Caco-2 (cell line): ENCODE data around the gene OS9. TPM values are rescaled to one million over a fixed set of nuclear protein-coding genes. Genes with fewer than 3 reads are reported as not detected.
"Not testable (repeated sequence)": the region's sequence is repeated elsewhere in the genome, so short reads cannot be mapped to it uniquely, and the experiment has no call there.

Experiments used
- Bru-seq: library from RNA; stranded (reverse); fragments of 400-500 nt; gene quantifications from one replicate; lab custom pipeline; 2021; lab: Mats Ljungman, UMichigan
- BruChase-seq, 2 experiments: library from RNA; stranded (reverse); fragments of 400-500 nt; gene quantifications; one replicate each; lab custom pipeline; 2021; lab: Mats Ljungman, UMichigan
- BruUV-seq: library from RNA; stranded (reverse); fragments of 400-500 nt; replicated peaks from 2 replicates; lab custom pipeline; 2021; lab: Mats Ljungman, UMichigan
- CTCF ChIA-PET: fragments of 300-600 bp; sonication (Branson Sonifier 250); formaldehyde crosslinking; loops from one replicate; lab custom pipeline; 2022; ENCODE audit warnings: antibody characterized with exemption; lab: Charles Lee
- POLR2A ChIA-PET: fragments of 300-600 bp; sonication (Branson Sonifier 250); formaldehyde crosslinking; loops from one replicate; lab custom pipeline; 2022; ENCODE audit warnings: antibody characterized with exemption; lab: Charles Lee
- DNase-seq, 2 experiments: peaks; one replicate each; pipeline versions ENCODE4 v3.0.0 to v3.0.0-alpha.2; 2020 to 2022
- H3K27me3 ChIP-seq: replicated peaks from 2 replicates; pipeline ENCODE4 v1.6.0; 2011; ENCODE audit warnings: low read length; ENCODE audit not compliant: control insufficient read depth, insufficient read depth
- H3K36me3 ChIP-seq: 2 replicates; pipeline ENCODE4 v1.5.1; 2011; ENCODE audit warnings: low read length; ENCODE audit not compliant: control insufficient read depth, insufficient read depth
- H3K4me1 ChIP-seq: fragments of 250-450 bp; sonication (Bioruptor Pico); 2 replicates; pipeline ENCODE4 v1.5.1; 2020; ENCODE audit warnings: mild to moderate bottlenecking
- H3K4me3 ChIP-seq: 2 replicates; pipeline ENCODE4 v1.5.1; 2011; ENCODE audit warnings: low read depth, mild to moderate bottlenecking, control low read depth, low read length
- H3K9me3 ChIP-seq: fragments of 250-450 bp; sonication (Bioruptor Pico); 2 replicates; pipeline ENCODE4 v1.5.1; 2020; ENCODE audit warnings: mild to moderate bottlenecking, moderate library complexity
- H3K27ac Mint-ChIP-seq: one replicate; pipeline ENCODE4 v1.8.0; 2022; ENCODE audit warnings: mixed read lengths; ENCODE audit not compliant: unreplicated experiment
- H3K27me3 Mint-ChIP-seq: one replicate; pipeline ENCODE4 v1.8.0; 2022; ENCODE audit warnings: mixed read lengths; ENCODE audit not compliant: insufficient read depth, unreplicated experiment
- H3K36me3 Mint-ChIP-seq: one replicate; pipeline ENCODE4 v1.8.0; 2022; ENCODE audit warnings: mild to moderate bottlenecking, mixed read lengths; ENCODE audit not compliant: insufficient read depth, unreplicated experiment
- H3K4me1 Mint-ChIP-seq: one replicate; pipeline ENCODE4 v1.8.0; 2022; ENCODE audit warnings: low read depth, mixed read lengths; ENCODE audit not compliant: unreplicated experiment
- H3K4me3 Mint-ChIP-seq: one replicate; pipeline ENCODE4 v1.8.0; 2022; ENCODE audit warnings: mild to moderate bottlenecking, moderate library complexity, mixed read lengths; ENCODE audit not compliant: unreplicated experiment
- H3K9me3 Mint-ChIP-seq: one replicate; pipeline ENCODE4 v1.8.0; 2022; ENCODE audit warnings: mixed read lengths; ENCODE audit not compliant: unreplicated experiment
- intact Hi-C: fragments of 100-400 bp; cut with micrococcal nuclease; formaldehyde crosslinking; loops from one replicate; pipeline ENCODE4 v1.10.0; 2022; ENCODE audit not compliant: unreplicated experiment
- long read RNA-seq: library from polyadenylated mRNA; stranded (forward); transcript quantifications from one replicate; pipeline ENCODE4 v2.0.0, GENCODE V29; 2022
- total RNA-seq: library from RNA; stranded (reverse); gene quantifications from 2 replicates; pipeline ENCODE4 v1.2.3, GENCODE V29; 2022
- TF ChIP-seq, protein P1 (sequence below), 2 experiments: fragments of 200-600 bp in 1 of 2; IDR thresholded peaks; 1 replicate in 1 of 2; 2 replicates in 1 of 2; pipeline versions ENCODE4 v1.5.1 to v1.8.0; 2011 to 2022; ENCODE audit warnings: antibody characterized with exemption in 1 of 2, control low read depth in 1 of 2, inconsistent platforms in 1 of 2, low read depth in 1 of 2, low read length in 1 of 2, mild to moderate bottlenecking in 1 of 2, moderate library complexity in 1 of 2; ENCODE audit not compliant: insufficient read depth in 1 of 2, severe bottlenecking in 1 of 2, unreplicated experiment in 1 of 2

OS9 gene, protein sequence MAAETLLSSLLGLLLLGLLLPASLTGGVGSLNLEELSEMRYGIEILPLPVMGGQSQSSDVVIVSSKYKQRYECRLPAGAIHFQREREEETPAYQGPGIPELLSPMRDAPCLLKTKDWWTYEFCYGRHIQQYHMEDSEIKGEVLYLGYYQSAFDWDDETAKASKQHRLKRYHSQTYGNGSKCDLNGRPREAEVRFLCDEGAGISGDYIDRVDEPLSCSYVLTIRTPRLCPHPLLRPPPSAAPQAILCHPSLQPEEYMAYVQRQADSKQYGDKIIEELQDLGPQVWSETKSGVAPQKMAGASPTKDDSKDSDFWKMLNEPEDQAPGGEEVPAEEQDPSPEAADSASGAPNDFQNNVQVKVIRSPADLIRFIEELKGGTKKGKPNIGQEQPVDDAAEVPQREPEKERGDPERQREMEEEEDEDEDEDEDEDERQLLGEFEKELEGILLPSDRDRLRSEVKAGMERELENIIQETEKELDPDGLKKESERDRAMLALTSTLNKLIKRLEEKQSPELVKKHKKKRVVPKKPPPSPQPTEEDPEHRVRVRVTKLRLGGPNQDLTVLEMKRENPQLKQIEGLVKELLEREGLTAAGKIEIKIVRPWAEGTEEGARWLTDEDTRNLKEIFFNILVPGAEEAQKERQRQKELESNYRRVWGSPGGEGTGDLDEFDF
- 169 and 182 TPM in 2 replicates for total RNA-seq
- Bru-seq, nascent RNA, result percentile 70 among the genes with signal in this experiment
- BruChase-seq, experiment 1, labeled RNA remaining after a 2-hour chase, result percentile 74 among the genes with signal in this experiment
- BruChase-seq, experiment 2, labeled RNA remaining after a 6-hour chase, result percentile 85 among the genes with signal in this experiment
- long read RNA-seq, transcript OS9-201 (14 exons, 2,505 nt), result minor isoform, 38 of 492 reads
- long read RNA-seq, transcript OS9-202 (15 exons, 2,691 nt), result minor isoform, 122 of 492 reads
- long read RNA-seq, transcript OS9-203 (14 exons, 2,457 nt), result minor isoform, 38 of 492 reads
- long read RNA-seq, transcript OS9-220 (14 exons, 2,135 nt), result major isoform, 127 of 492 reads
- long read RNA-seq, partial matches to known transcripts, result 33 of 492 reads
- long read RNA-seq, other reads (novel, unspliced or antisense), result 107 of 492 reads

DNA sequence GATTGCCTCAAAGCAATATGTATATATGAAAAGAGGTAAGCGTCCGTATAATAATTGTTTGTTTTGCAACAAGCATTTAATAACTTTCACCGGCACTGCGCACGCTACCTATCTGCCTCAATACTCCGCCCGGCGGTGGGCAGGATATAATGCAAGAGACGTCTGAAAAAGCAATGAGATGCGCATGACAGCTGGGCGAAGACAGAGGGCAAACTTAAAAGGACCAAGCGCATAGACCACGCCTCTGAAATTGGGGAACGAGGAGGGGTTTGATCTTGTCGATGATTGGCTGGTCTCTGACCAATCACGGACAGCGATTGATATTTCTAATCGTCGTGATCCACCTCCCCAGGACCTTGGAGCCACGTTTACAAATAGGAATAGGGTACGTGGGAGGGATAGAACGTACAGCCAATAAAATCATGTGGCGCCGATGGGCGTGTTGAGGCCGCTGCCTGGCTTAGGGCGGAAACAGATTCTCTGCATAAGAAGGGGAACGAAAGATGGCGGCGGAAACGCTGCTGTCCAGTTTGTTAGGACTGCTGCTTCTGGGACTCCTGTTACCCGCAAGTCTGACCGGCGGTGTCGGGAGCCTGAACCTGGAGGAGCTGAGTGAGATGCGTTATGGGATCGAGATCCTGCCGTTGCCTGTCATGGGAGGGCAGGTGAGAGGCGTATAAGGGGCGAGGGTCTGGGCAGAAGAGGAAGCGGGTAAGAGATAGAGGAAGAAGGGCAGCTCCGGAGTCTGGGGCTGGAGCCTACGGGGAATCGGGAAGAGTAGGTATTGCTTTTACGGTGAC, at the start of gene OS9:
Gene OS9, plus strand, starts transcription at position 474 of the 800 bp plus-strand sequence. Its CDS starts 30 bp downstream, at position 504.
- no peaks in the 10 kb centered on the region for H3K27me3 Mint-ChIP-seq

DNA sequence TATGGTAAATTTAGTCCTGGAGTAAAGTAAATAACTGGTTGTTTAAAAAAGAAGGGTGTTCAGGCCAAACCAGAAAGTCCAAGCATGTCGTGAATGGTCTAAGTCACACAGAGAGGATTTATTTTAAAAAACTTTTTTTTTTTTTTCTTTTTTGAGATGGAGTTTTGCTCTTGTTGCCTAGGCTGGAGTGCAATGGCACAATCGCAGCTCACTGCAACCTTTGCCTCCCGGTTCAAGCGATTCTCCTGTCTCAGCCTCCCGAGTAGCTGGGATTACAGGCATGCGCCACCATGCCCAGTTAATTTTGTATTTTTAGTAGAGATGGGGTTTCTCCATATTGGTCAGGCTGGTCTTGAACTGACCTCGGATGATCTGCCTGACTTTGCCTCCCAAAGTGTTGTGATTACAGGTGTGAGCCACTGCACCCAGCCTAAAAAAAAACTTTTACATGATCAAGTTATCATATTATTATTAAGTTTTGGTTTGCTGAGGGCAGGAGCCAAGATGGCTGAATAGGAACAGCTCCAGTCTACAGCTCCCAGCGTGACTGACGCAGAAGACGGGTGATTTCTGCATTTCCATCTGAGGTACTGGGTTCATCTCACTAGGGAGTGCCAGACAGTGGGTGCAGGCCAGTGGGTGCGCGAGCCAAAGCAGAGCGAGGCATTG, 47.8 kb upstream of the OS9 start:
- H3K27me3 ChIP-seq, intact Hi-C loops, H3K4me1 ChIP-seq, H3K4me3 ChIP-seq, H3K4me3 Mint-ChIP-seq, CTCF ChIA-PET, H3K36me3 Mint-ChIP-seq, H3K4me1 Mint-ChIP-seq, H3K36me3 ChIP-seq, H3K27ac Mint-ChIP-seq, BruUV-seq, H3K27me3 Mint-ChIP-seq, H3K9me3 Mint-ChIP-seq: not testable (repeated sequence)
- peak in 1 of 2 experiments; percentile 42 for DNase-seq
- peaks cover 15% of the 10 kb centered on the region for H3K9me3 ChIP-seq
- POLR2A ChIA-PET, result interaction anchor here (0.7 kb wide), 1 partner anchor 29 kb away, joined by 3 read pairs; no protein-coding TSS in a partner anchor

More for the DNA sequence above, at the start of gene OS9:
- Mint-ChIP-seq H3K27ac (no peak within 1 kb of the TSS), H3K4me1 (peaks cover 8% of the 10 kb centered on the region), H3K36me3 (peaks cover 7% of the 10 kb centered on the region), H3K4me3 (no peak within 1 kb of the TSS), H3K9me3 (peaks cover 8% of the 10 kb centered on the region)
- Histone ChIP-seq H3K36me3 (peaks cover 3% of the 10 kb centered on the region), H3K27me3 (no peaks in the 10 kb centered on the region), H3K4me3 (peak within 1 kb of the TSS; percentile 81), H3K9me3 (no peaks in the 10 kb centered on the region), H3K4me1 (peaks cover 9% of the 10 kb centered on the region)
- TF ChIP-seq, protein P1, sequence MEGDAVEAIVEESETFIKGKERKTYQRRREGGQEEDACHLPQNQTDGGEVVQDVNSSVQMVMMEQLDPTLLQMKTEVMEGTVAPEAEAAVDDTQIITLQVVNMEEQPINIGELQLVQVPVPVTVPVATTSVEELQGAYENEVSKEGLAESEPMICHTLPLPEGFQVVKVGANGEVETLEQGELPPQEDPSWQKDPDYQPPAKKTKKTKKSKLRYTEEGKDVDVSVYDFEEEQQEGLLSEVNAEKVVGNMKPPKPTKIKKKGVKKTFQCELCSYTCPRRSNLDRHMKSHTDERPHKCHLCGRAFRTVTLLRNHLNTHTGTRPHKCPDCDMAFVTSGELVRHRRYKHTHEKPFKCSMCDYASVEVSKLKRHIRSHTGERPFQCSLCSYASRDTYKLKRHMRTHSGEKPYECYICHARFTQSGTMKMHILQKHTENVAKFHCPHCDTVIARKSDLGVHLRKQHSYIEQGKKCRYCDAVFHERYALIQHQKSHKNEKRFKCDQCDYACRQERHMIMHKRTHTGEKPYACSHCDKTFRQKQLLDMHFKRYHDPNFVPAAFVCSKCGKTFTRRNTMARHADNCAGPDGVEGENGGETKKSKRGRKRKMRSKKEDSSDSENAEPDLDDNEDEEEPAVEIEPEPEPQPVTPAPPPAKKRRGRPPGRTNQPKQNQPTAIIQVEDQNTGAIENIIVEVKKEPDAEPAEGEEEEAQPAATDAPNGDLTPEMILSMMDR (IDR thresholded peaks at IDR 0.05; ENCODE audit: insufficient read depth in 1 of 2, low read depth in 1 of 2, low read length in 1 of 2, severe bottlenecking in 1 of 2, unreplicated experiment in 1 of 2), result peak; percentile 72 to 74
- DNase-seq, result peak; percentile 95 to 99
- BruUV-seq, result no TSS peak
- CTCF ChIA-PET, result interaction anchor here (0.6 to 1.7 kb wide), 5 partner anchors 14 to 147 kb away, joined by 3 to 6 read pairs (median 3); partner anchors contain the start of gene DCTN2
- intact Hi-C loops, result loop anchor here (1.0 to 5.0 kb wide), 4 partner anchors 43 to 112 kb away; partner anchors contain the start of genes AGAP2, B4GALNT1 and PIP4K2C
- POLR2A ChIA-PET, result no interaction called here

DNA sequence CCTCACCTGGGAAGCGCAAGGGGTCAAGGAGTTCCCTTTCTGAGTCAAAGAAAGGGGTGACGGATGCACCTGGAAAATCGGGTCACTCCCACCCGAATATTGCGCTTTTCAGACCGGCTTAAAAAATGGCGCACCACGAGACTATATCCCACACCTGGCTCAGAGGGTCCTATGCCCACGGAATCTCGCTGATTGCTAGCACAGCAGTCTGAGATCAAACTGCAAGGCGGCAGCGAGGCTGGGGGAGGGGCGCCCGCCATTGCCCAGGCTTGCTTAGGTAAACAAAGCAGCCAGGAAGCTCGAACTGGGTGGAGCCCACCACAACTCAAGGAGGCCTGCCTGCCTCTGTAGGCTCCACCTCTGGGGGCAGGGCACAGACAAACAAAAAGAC, 47.3 kb upstream of the OS9 start:
- H3K27me3 Mint-ChIP-seq, H3K4me3 Mint-ChIP-seq, DNase-seq, H3K27me3 ChIP-seq, H3K36me3 ChIP-seq, H3K27ac Mint-ChIP-seq, H3K9me3 Mint-ChIP-seq, H3K4me1 ChIP-seq, H3K36me3 Mint-ChIP-seq, H3K4me1 Mint-ChIP-seq, CTCF ChIA-PET, POLR2A ChIA-PET, H3K4me3 ChIP-seq, intact Hi-C loops, BruUV-seq: not testable (repeated sequence)
- H3K9me3 ChIP-seq, result peaks cover 15% of the 10 kb centered on the region
